ENCODE results near the gene GNL2. TPM values are rescaled to one million over a fixed set of nuclear protein-coding genes. Genes with fewer than 3 reads are reported as not detected.

Gene GNL2
- total and polyA plus RNA-seq, 4 donors, result 14.8 to 29.2 (median 21.3) TPM

- Histone ChIP-seq H3K27me3 (ENCODE audit: control insufficient read depth in 4 of 4, insufficient read depth in 4 of 4, low read length in 3 of 4) (no peaks in the 10 kb centered on the region), H3K36me3 (ENCODE audit: control insufficient read depth in 4 of 4, insufficient read depth in 3 of 4, low read depth in 1 of 4, low read length in 3 of 4) (no peaks in the 10 kb centered on the region), H3K4me3 (ENCODE audit: low read depth in 1 of 3, low read length in 3 of 3) (no peak overlapping the region), H3K27ac (ENCODE audit: low read depth in 1 of 2, low read length in 2 of 2) (no peak overlapping the region), H3K9me3 (ENCODE audit: control insufficient read depth in 4 of 4, low read length in 3 of 4) (no peaks in the 10 kb centered on the region), H3K4me1 (ENCODE audit: control insufficient read depth in 4 of 4, insufficient read depth in 4 of 4, low read length in 3 of 4) (no peaks in the 10 kb centered on the region), H3K9ac (ENCODE audit: low read depth in 1 of 2, low read length in 2 of 2) (no peak overlapping the region)
- TF ChIP-seq REST (IDR thresholded peaks at IDR 0.05), result no peak
- TF ChIP-seq NR2F2 (IDR thresholded peaks at IDR 0.05), result no peak
- TF ChIP-seq EGR1 (IDR thresholded peaks at IDR 0.05; ENCODE audit: low read depth in 2 of 2), result no peak
- TF ChIP-seq GABPA (IDR thresholded peaks at IDR 0.05 in 1 of 2, conservative IDR thresholded peaks at IDR 0.05 in 1 of 2), result no peak
- TF ChIP-seq, protein P1, sequence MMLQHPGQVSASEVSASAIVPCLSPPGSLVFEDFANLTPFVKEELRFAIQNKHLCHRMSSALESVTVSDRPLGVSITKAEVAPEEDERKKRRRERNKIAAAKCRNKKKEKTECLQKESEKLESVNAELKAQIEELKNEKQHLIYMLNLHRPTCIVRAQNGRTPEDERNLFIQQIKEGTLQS (IDR thresholded peaks at IDR 0.05), result no peak
- TF ChIP-seq RAD21 (IDR thresholded peaks at IDR 0.05), result no peak
- TF ChIP-seq HNF4A (conservative IDR thresholded peaks at IDR 0.05), result no peak
- no peak for TF ChIP-seq RXRA (IDR thresholded peaks at IDR 0.05)
- TF ChIP-seq SP1 (IDR thresholded peaks at IDR 0.05), result no peak
- TF ChIP-seq, protein P2, sequence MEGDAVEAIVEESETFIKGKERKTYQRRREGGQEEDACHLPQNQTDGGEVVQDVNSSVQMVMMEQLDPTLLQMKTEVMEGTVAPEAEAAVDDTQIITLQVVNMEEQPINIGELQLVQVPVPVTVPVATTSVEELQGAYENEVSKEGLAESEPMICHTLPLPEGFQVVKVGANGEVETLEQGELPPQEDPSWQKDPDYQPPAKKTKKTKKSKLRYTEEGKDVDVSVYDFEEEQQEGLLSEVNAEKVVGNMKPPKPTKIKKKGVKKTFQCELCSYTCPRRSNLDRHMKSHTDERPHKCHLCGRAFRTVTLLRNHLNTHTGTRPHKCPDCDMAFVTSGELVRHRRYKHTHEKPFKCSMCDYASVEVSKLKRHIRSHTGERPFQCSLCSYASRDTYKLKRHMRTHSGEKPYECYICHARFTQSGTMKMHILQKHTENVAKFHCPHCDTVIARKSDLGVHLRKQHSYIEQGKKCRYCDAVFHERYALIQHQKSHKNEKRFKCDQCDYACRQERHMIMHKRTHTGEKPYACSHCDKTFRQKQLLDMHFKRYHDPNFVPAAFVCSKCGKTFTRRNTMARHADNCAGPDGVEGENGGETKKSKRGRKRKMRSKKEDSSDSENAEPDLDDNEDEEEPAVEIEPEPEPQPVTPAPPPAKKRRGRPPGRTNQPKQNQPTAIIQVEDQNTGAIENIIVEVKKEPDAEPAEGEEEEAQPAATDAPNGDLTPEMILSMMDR (IDR thresholded peaks at IDR 0.05; ENCODE audit: low read depth, low read length, missing input control), result no peak
- no peak for TF ChIP-seq FOXA2 (IDR thresholded peaks at IDR 0.05)
- TF ChIP-seq, protein P3, sequence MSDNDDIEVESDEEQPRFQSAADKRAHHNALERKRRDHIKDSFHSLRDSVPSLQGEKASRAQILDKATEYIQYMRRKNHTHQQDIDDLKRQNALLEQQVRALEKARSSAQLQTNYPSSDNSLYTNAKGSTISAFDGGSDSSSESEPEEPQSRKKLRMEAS (IDR thresholded peaks at IDR 0.05), result no peak
- TF ChIP-seq, protein P4, sequence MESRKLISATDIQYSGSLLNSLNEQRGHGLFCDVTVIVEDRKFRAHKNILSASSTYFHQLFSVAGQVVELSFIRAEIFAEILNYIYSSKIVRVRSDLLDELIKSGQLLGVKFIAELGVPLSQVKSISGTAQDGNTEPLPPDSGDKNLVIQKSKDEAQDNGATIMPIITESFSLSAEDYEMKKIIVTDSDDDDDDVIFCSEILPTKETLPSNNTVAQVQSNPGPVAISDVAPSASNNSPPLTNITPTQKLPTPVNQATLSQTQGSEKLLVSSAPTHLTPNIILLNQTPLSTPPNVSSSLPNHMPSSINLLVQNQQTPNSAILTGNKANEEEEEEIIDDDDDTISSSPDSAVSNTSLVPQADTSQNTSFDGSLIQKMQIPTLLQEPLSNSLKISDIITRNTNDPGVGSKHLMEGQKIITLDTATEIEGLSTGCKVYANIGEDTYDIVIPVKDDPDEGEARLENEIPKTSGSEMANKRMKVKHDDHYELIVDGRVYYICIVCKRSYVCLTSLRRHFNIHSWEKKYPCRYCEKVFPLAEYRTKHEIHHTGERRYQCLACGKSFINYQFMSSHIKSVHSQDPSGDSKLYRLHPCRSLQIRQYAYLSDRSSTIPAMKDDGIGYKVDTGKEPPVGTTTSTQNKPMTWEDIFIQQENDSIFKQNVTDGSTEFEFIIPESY (IDR thresholded peaks at IDR 0.05), result no peak
- no peak for TF ChIP-seq FOXA1 (IDR thresholded peaks at IDR 0.05)
- WGBS, result 74% methylated on average over 2 of the region's 2 CpGs
- DNase-seq (ENCODE audit: low spot score), result no peak
These were observed 14.3 kb upstream of the GNL2 start for GRCh38 chr1:37609994-37610393.

DNA sequence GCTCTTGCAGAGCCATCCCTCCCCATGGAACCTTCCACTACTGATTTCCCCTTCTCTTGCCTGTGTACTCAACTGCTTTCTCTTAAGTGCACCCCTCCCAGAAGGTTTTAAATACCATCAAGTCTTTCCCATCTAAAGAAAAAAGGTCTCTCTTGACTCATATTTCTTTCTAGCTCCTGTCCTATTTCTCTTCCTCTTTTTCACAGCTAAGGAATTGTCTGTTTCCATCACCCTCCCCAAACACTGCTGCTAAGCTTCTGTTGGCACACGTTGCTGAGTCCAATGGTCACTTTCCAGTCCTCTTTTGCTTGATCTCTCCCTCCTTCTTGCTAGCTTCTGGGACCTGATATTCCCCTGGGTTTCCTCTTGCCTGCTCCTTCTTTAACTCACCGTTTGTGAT, 13.3 kb upstream of the GNL2 start:
- H3K4me1 ChIP-seq (ENCODE audit: control insufficient read depth in 4 of 4, insufficient read depth in 4 of 4, low read length in 3 of 4), result no peaks in the 10 kb centered on the region
- no peak overlapping the region for H3K4me3 ChIP-seq (ENCODE audit: low read depth in 1 of 3, low read length in 3 of 3)
- 29% methylated on average over 2 of the region's 2 CpGs for WGBS
- H3K27ac ChIP-seq (ENCODE audit: low read depth in 1 of 2, low read length in 2 of 2), result no peak overlapping the region
- H3K36me3 ChIP-seq (ENCODE audit: control insufficient read depth in 4 of 4, insufficient read depth in 3 of 4, low read depth in 1 of 4, low read length in 3 of 4), result no peaks in the 10 kb centered on the region
- TF ChIP-seq SP1 (IDR thresholded peaks at IDR 0.05), result no peak
- TF ChIP-seq REST (IDR thresholded peaks at IDR 0.05), result no peak
- TF ChIP-seq YY1 (IDR thresholded peaks at IDR 0.05), result no peak
- TF ChIP-seq RXRA (IDR thresholded peaks at IDR 0.05), result no peak
- TF ChIP-seq HNF4G (IDR thresholded peaks at IDR 0.05), result no peak
- TF ChIP-seq TAF1 (conservative IDR thresholded peaks at IDR 0.05), result no peak
- no peak for TF ChIP-seq HNF4A (conservative IDR thresholded peaks at IDR 0.05)
- no peak for TF ChIP-seq EGR1 (IDR thresholded peaks at IDR 0.05; ENCODE audit: low read depth in 2 of 2)
- TF ChIP-seq, protein P1 (IDR thresholded peaks at IDR 0.05), result no peak
- TF ChIP-seq FOXA1 (IDR thresholded peaks at IDR 0.05), result no peak
- no peaks in the 10 kb centered on the region for H3K9me3 ChIP-seq (ENCODE audit: control insufficient read depth in 4 of 4, low read length in 3 of 4)
- DNase-seq (ENCODE audit: low spot score), result no peak
- H3K27me3 ChIP-seq (ENCODE audit: control insufficient read depth in 4 of 4, insufficient read depth in 4 of 4, low read length in 3 of 4), result no peaks in the 10 kb centered on the region
- no peak overlapping the region for H3K9ac ChIP-seq (ENCODE audit: low read depth in 1 of 2, low read length in 2 of 2)

Data from liver (tissue), 9 donors.